HepG2 (cell line): ENCODE measurements around the gene FGD4. TPM values are rescaled to one million over a fixed set of nuclear protein-coding genes. Genes with fewer than 3 reads are reported as not detected.

Experiments
- ATAC-seq: fragments of 200-7000 bp; cut with Tn5 transposase; 3 replicates; pipeline ENCODE4 v1.9.1; 2020; ENCODE audit warnings: mild to moderate bottlenecking, moderate library complexity
- BruUV-seq: library from RNA; stranded (reverse); fragments of 400-500 nt; replicated peaks from 2 replicates; lab custom pipeline; 2021; lab: Mats Ljungman, UMichigan
- CTCF ChIA-PET: fragments of 300-600 bp; formaldehyde crosslinking; extraction: SDS; loops from one replicate; lab custom pipeline; 2021; ENCODE audit warnings: low total read pairs, inconsistent platforms, low intra/inter-chr PET ratio; lab: Yijun Ruan, JAX
- POLR2A ChIA-PET: fragments of 350-600 bp; sonication (Branson Sonifier 250); formaldehyde crosslinking; loops from one replicate; lab custom pipeline; 2020; ENCODE audit warnings: antibody characterized with exemption, inconsistent platforms; lab: Yijun Ruan, JAX
- DNase-seq: peaks from one replicate; pipeline ENCODE4 v3.0.0-alpha.2; 2015; ENCODE audit warnings: low spot score
- FAIRE-seq: peaks from 3 replicates; lab custom pipeline; 2011; peaks lifted over from hg19 to GRCh38; lab: Jason Lieb, UNC
- H2AFZ ChIP-seq: one replicate; pipeline ENCODE4 v1.6.1; 2011; ENCODE audit warnings: low read length, inconsistent platforms
- H3K27ac ChIP-seq: fragments of 300-600 bp; 3 replicates; pipeline ENCODE4 v1.8.0; 2011; ENCODE audit warnings: mixed run types, mild to moderate bottlenecking, mixed read lengths, low read length, inconsistent platforms; ENCODE audit not compliant: insufficient read depth; ENCODE audit errors: extremely low read length
- H3K27me3 ChIP-seq, 2 experiments: fragments of 200-600 bp in 1 of 2; 2 replicates in 1 of 2; 3 replicates in 1 of 2; pipeline versions ENCODE4 v1.6.0 to v1.8.0; 2011; ENCODE audit warnings: low read length in 2 of 2, mild to moderate bottlenecking in 2 of 2, moderate library complexity in 2 of 2, inconsistent platforms in 1 of 2; ENCODE audit not compliant: insufficient read depth in 2 of 2, control insufficient read depth in 1 of 2
- H3K36me3 ChIP-seq, 2 experiments: fragments of 200-600 bp in 1 of 2; replicated peaks in 1 of 2; 2 replicates in 1 of 2; 3 replicates in 1 of 2; pipeline versions ENCODE4 v1.5.1 to v1.8.0; 2011; ENCODE audit warnings: low read length in 2 of 2, inconsistent platforms in 1 of 2; ENCODE audit not compliant: insufficient read depth in 2 of 2, control insufficient read depth in 1 of 2
- H3K4me1 ChIP-seq: 2 replicates; pipeline ENCODE4 v1.5.1; 2012; ENCODE audit warnings: low read length, inconsistent platforms; ENCODE audit not compliant: insufficient read depth
- H3K4me2 ChIP-seq: 2 replicates; pipeline ENCODE4 v1.6.0; 2011; ENCODE audit warnings: low read depth, low read length, inconsistent platforms
- H3K4me3 ChIP-seq, 3 experiments: fragments of 200-600 bp in 1 of 3; sonication (generic), shearing (Covaris generic) in 1 of 3; replicated peaks in 1 of 3; 2 replicates each; pipeline ENCODE4 v1.5.1; 2011 to 2016; ENCODE audit warnings: low read length in 3 of 3, inconsistent platforms in 2 of 3, low read depth in 2 of 3, mild to moderate bottlenecking in 2 of 3, control low read depth in 1 of 3, mixed read lengths in 1 of 3; ENCODE audit not compliant: insufficient read depth in 1 of 3
- H3K79me2 ChIP-seq: one replicate; pipeline ENCODE4 v1.6.1; 2011; ENCODE audit warnings: low read length, inconsistent platforms; ENCODE audit not compliant: insufficient read depth
- H3K9ac ChIP-seq: 2 replicates; pipeline ENCODE4 v1.6.0; 2011; ENCODE audit warnings: mild to moderate bottlenecking, low read depth, low read length, inconsistent platforms; ENCODE audit not compliant: insufficient read depth
- H3K9me3 ChIP-seq: 2 replicates; pipeline ENCODE4 v1.5.1; 2012; ENCODE audit warnings: mild to moderate bottlenecking, low read length
- H4K20me1 ChIP-seq: 2 replicates; pipeline ENCODE4 v1.6.0; 2011; ENCODE audit warnings: inconsistent platforms, mild to moderate bottlenecking, low read length, moderate library complexity; ENCODE audit not compliant: insufficient read depth
- ARNT ChIP-seq: fragments of 450-650 bp; IDR thresholded peaks from 2 replicates; pipeline ENCODE4 v1.6.1; 2017
- CAMTA2 ChIP-seq: sonication (generic); formaldehyde crosslinking; IDR thresholded peaks from 2 replicates; pipeline ENCODE4 v1.4.0; 2020; ENCODE audit warnings: mild to moderate bottlenecking, missing genetic modification reagents, borderline replicate concordance
- CERS6 ChIP-seq: sonication (generic); formaldehyde crosslinking; IDR thresholded peaks from 2 replicates; pipeline ENCODE4 v1.5.0; 2020; ENCODE audit warnings: missing genetic modification reagents
- GFI1 ChIP-seq: sonication (generic); formaldehyde crosslinking; IDR thresholded peaks from 2 replicates; pipeline ENCODE4 v1.5.0; 2020; ENCODE audit warnings: missing genetic modification reagents, mild to moderate bottlenecking, borderline replicate concordance
- GRHL1 ChIP-seq: sonication (generic); formaldehyde crosslinking; conservative IDR thresholded peaks from 2 replicates; pipeline ENCODE4 v1.8.0; 2022; ENCODE audit warnings: missing genetic modification reagents
- KDM5A ChIP-seq: fragments of 200-600 bp; sonication (generic); IDR thresholded peaks from 2 replicates; pipeline ENCODE4 v1.7.0; 2018; ENCODE audit warnings: antibody characterized with exemption, mild to moderate bottlenecking, low read length, borderline replicate concordance
- MEIS2 ChIP-seq: sonication (generic); formaldehyde crosslinking; IDR thresholded peaks from 2 replicates; pipeline ENCODE4 v1.9.0; 2021; ENCODE audit warnings: mild to moderate bottlenecking, missing genetic modification reagents
- PCBP1 ChIP-seq: fragments of 200-400 bp; formaldehyde crosslinking; IDR thresholded peaks from 2 replicates; pipeline ENCODE4 v1.6.1; 2017; ENCODE audit warnings: mild to moderate bottlenecking, low read depth, low read length, borderline replicate concordance
- PHF20 ChIP-seq: sonication (generic); formaldehyde crosslinking; IDR thresholded peaks from 2 replicates; pipeline ENCODE4 v1.5.0; 2020; ENCODE audit warnings: mild to moderate bottlenecking, missing genetic modification reagents
- SAP130 ChIP-seq: IDR thresholded peaks from 2 replicates; pipeline ENCODE4 v1.6.1; 2016; ENCODE audit warnings: low read depth
- TIGD3 ChIP-seq: sonication (generic); formaldehyde crosslinking; IDR thresholded peaks from 2 replicates; pipeline ENCODE4 v1.5.1; 2020; ENCODE audit warnings: mild to moderate bottlenecking, missing genetic modification reagents, borderline replicate concordance
- ZBTB43 ChIP-seq: sonication (generic); formaldehyde crosslinking; conservative IDR thresholded peaks from 2 replicates; pipeline ENCODE4 v1.4.0; 2020; ENCODE audit warnings: missing genetic modification reagents
- ZNF580 ChIP-seq: IDR thresholded peaks from 2 replicates; pipeline ENCODE4 v1.6.1; 2016; ENCODE audit warnings: low read depth, borderline replicate concordance
- WGBS: methylation state at CpG from one replicate; pipeline ENCODE4 v1.1.6; 2017; ENCODE audit warnings: low lambda C conversion rate; 5-methylcytosine and 5-hydroxymethylcytosine counted together
- in situ Hi-C: cut with HindIII; loops from 2 replicates; pipeline ENCODE4 v1.10.0; 2017; ENCODE audit warnings: low pct_unique_long_range_greater_than_20kb; ENCODE audit not compliant: extremely low pct_ligation_motif_present
- intact Hi-C: fragments of 100-400 bp; cut with micrococcal nuclease; formaldehyde crosslinking; loops from one replicate; pipeline ENCODE4 v1.10.0; 2022; ENCODE audit not compliant: unreplicated experiment
- polyA plus RNA-seq, 8 experiments: library from polyadenylated mRNA; depleted of rRNA in 3 of 8; stranded (reverse) in 7 of 8; unstranded in 1 of 8; fragments of >200 nt; fragmentation: Illumina TruSeq in 4 of 8; extraction: Trizol in 4 of 8; gene quantifications; 2 replicates each; pipeline versions ENCODE4 v1.2.1 to v1.2.3, GENCODE V29; 2011 to 2016; ENCODE audit warnings: low read depth in 4 of 8, missing spikeins in 1 of 8, mixed read lengths in 1 of 8; ENCODE audit not compliant: insufficient read depth in 1 of 8
- total RNA-seq, 5 experiments: library from RNA; depleted of rRNA; stranded (reverse); fragments of >200 nt; fragmentation: Illumina TruSeq; extraction: Trizol; gene quantifications; 2 replicates each; pipeline ENCODE4 v1.2.3, GENCODE V29; 2016; ENCODE audit warnings: low read depth in 1 of 5

The FGD4 gene
- total and polyA plus RNA-seq, 2 of the 13 experiments (the other 11 are each of a cell fraction or from before 2014, with no cell fraction given): 4.6 to 6.6 TPM

GRCh38 chr12:32360956-32361355 lies 38.4 kb upstream of the FGD4 start:
- in situ Hi-C loops (loop anchor here (10.0 kb wide), 1 partner anchor 314 kb away; the partner anchor contains the start of gene DNM1L), intact Hi-C loops (no loop called here)
- H2AFZ ChIP-seq: no peak overlapping the region
- no peak overlapping the region for H3K4me2 ChIP-seq
- BruUV-seq: no TSS peak
- ChIA-PET CTCF (no interaction called here), POLR2A (no interaction called here)
- H3K4me3 ChIP-seq: no peak overlapping the region
- 89% methylated on average over 6 of the region's 6 CpGs for WGBS
- FAIRE-seq (no peak), ATAC-seq (no peak), DNase-seq (no peak)
- H3K27ac ChIP-seq: no peak overlapping the region
- H3K27me3 ChIP-seq: no peaks in the 10 kb centered on the region
- H3K79me2 ChIP-seq: no peaks in the 10 kb centered on the region
- no peaks in the 10 kb centered on the region for H3K9me3 ChIP-seq
- TF ChIP-seq ZNF580 (CRISPR knock-in tag) (no peak), MEIS2 (CRISPR knock-in tag) (no peak), TIGD3 (no peak), CAMTA2 (CRISPR knock-in tag) (no peak), CERS6 (CRISPR knock-in tag) (no peak), GRHL1 (no peak), ARNT (no peak), ZBTB43 (CRISPR knock-in tag) (no peak), PCBP1 (no peak), GFI1 (CRISPR knock-in tag) (no peak), PHF20 (CRISPR knock-in tag) (no peak), KDM5A (no peak), SAP130 (CRISPR knock-in tag) (no peak)
- 0 out of 2 replicates have a peak, but pooled peaks cover 11% of the 10 kb centered on the region for H3K4me1 ChIP-seq
- H4K20me1 ChIP-seq: no peaks in the 10 kb centered on the region
- H3K9ac ChIP-seq: no peak overlapping the region
- no peaks in the 10 kb centered on the region for H3K36me3 ChIP-seq
